HepG2 (cell line): ENCODE measurements around the gene GSDMA. TPM values are rescaled to one million over a fixed set of nuclear protein-coding genes. Genes with fewer than 3 reads are reported as not detected.

ENCODE experiments used
- DDIT3 ChIP-seq: sonication (generic); formaldehyde crosslinking; IDR thresholded peaks from 2 replicates; pipeline ENCODE4 v1.4.0; 2020; ENCODE audit warnings: mild to moderate bottlenecking, missing genetic modification reagents
- FOSL1 ChIP-seq: sonication (generic); formaldehyde crosslinking; IDR thresholded peaks from 2 replicates; pipeline ENCODE4 v1.9.0; 2021; ENCODE audit warnings: missing genetic modification reagents, borderline replicate concordance
- FOXA3 ChIP-seq: IDR thresholded peaks from 2 replicates; pipeline ENCODE4 v1.6.1; 2016; ENCODE audit warnings: missing genetic modification reagents, missing compliant biosample characterization
- HOXA5 ChIP-seq: sonication (generic); formaldehyde crosslinking; IDR thresholded peaks from 2 replicates; pipeline ENCODE4 v1.4.0; 2020; ENCODE audit warnings: missing genetic modification reagents
- IKZF5 ChIP-seq: IDR thresholded peaks from 2 replicates; pipeline ENCODE4 v1.6.1; 2018; ENCODE audit warnings: missing genetic modification reagents, mild to moderate bottlenecking, missing compliant biosample characterization
- ISL2 ChIP-seq: sonication (generic); formaldehyde crosslinking; IDR thresholded peaks from 2 replicates; pipeline ENCODE4 v1.5.0; 2020; ENCODE audit warnings: missing genetic modification reagents
- KDM5B ChIP-seq: sonication (generic); formaldehyde crosslinking; IDR thresholded peaks from 2 replicates; pipeline ENCODE4 v1.4.0; 2020; ENCODE audit warnings: missing genetic modification reagents, mild to moderate bottlenecking, borderline replicate concordance
- KLF16 ChIP-seq, 2 experiments: sonication (generic) in 1 of 2; formaldehyde crosslinking in 1 of 2; IDR thresholded peaks; 2 replicates each; pipeline versions ENCODE4 v1.6.1 to v1.8.0; 2016 to 2023; ENCODE audit warnings: missing genetic modification reagents in 2 of 2, missing compliant biosample characterization in 1 of 2
- MIXL1 ChIP-seq: IDR thresholded peaks from 2 replicates; pipeline ENCODE4 v1.6.1; 2016
- MTF2 ChIP-seq: sonication (generic); formaldehyde crosslinking; IDR thresholded peaks from 2 replicates; pipeline ENCODE4 v1.5.0; 2020; ENCODE audit warnings: missing genetic modification reagents, borderline replicate concordance
- NBN ChIP-seq: fragments of 450-650 bp; conservative IDR thresholded peaks from 2 replicates; pipeline ENCODE4 v1.6.1; 2017
- PRDM15 ChIP-seq: sonication (generic); formaldehyde crosslinking; IDR thresholded peaks from 2 replicates; pipeline ENCODE4 v1.4.0; 2020; ENCODE audit warnings: missing genetic modification reagents
- PREB ChIP-seq: sonication (generic); formaldehyde crosslinking; IDR thresholded peaks from 2 replicates; pipeline ENCODE4 v1.4.0; 2020; ENCODE audit warnings: missing genetic modification reagents
- SETDB1 ChIP-seq: sonication (generic); formaldehyde crosslinking; IDR thresholded peaks from 2 replicates; pipeline ENCODE4 v1.5.1; 2020; ENCODE audit warnings: missing genetic modification reagents, mild to moderate bottlenecking, borderline replicate concordance
- SIX4 ChIP-seq: sonication (generic); formaldehyde crosslinking; IDR thresholded peaks from 2 replicates; pipeline ENCODE4 v1.4.0; 2020; ENCODE audit warnings: missing genetic modification reagents
- SSRP1 ChIP-seq: IDR thresholded peaks from 2 replicates; pipeline ENCODE4 v1.6.1; 2016; ENCODE audit warnings: control low read depth
- U2AF2 ChIP-seq: fragments of 200-400 bp; formaldehyde crosslinking; IDR thresholded peaks from 2 replicates; pipeline ENCODE4 v1.6.1; 2017; ENCODE audit warnings: low read depth, mild to moderate bottlenecking, low read length
- ZBTB21 ChIP-seq: sonication (generic); formaldehyde crosslinking; IDR thresholded peaks from 2 replicates; pipeline ENCODE4 v1.4.0; 2020; ENCODE audit warnings: missing genetic modification reagents
- ZBTB38 ChIP-seq: sonication (generic); formaldehyde crosslinking; IDR thresholded peaks from 2 replicates; pipeline ENCODE4 v1.5.1; 2020; ENCODE audit warnings: mild to moderate bottlenecking, missing genetic modification reagents
- ZFP37 ChIP-seq: sonication (generic); formaldehyde crosslinking; IDR thresholded peaks from 2 replicates; pipeline ENCODE4 v1.4.0; 2020; ENCODE audit warnings: missing genetic modification reagents, borderline replicate concordance
- ZFP90 ChIP-seq: sonication (generic); formaldehyde crosslinking; IDR thresholded peaks from 2 replicates; pipeline ENCODE4 v1.8.0; 2022; ENCODE audit warnings: missing genetic modification reagents, mild to moderate bottlenecking, inconsistent platforms, borderline replicate concordance
- ZNF251 ChIP-seq: sonication (generic); formaldehyde crosslinking; IDR thresholded peaks from 2 replicates; pipeline ENCODE4 v1.9.0; 2021; ENCODE audit warnings: mild to moderate bottlenecking, missing genetic modification reagents
- ZNF350 ChIP-seq: sonication (generic); formaldehyde crosslinking; IDR thresholded peaks from 2 replicates; pipeline ENCODE4 v1.4.0; 2020; ENCODE audit warnings: mild to moderate bottlenecking, low read depth, missing genetic modification reagents, borderline replicate concordance
- ZNF367 ChIP-seq: sonication (generic); formaldehyde crosslinking; IDR thresholded peaks from 2 replicates; pipeline ENCODE4 v1.4.0; 2020; ENCODE audit warnings: missing genetic modification reagents, borderline replicate concordance
- ZNF7 ChIP-seq: IDR thresholded peaks from 2 replicates; pipeline ENCODE4 v1.6.1; 2016; ENCODE audit warnings: missing biosample characterization, missing genetic modification reagents
- ZNF746 ChIP-seq: sonication (generic); formaldehyde crosslinking; IDR thresholded peaks from 2 replicates; pipeline ENCODE4 v1.8.0; 2022; ENCODE audit warnings: mild to moderate bottlenecking, missing genetic modification reagents
- polyA plus RNA-seq, 8 experiments: library from polyadenylated mRNA; depleted of rRNA in 3 of 8; stranded (reverse) in 7 of 8; unstranded in 1 of 8; fragments of >200 nt; fragmentation: Illumina TruSeq in 4 of 8; extraction: Trizol in 4 of 8; gene quantifications; 2 replicates each; pipeline versions ENCODE4 v1.2.1 to v1.2.3, GENCODE V29; 2011 to 2016; ENCODE audit warnings: low read depth in 4 of 8, missing spikeins in 1 of 8, mixed read lengths in 1 of 8; ENCODE audit not compliant: insufficient read depth in 1 of 8
- total RNA-seq, 5 experiments: library from RNA; depleted of rRNA; stranded (reverse); fragments of >200 nt; fragmentation: Illumina TruSeq; extraction: Trizol; gene quantifications; 2 replicates each; pipeline ENCODE4 v1.2.3, GENCODE V29; 2016; ENCODE audit warnings: low read depth in 1 of 5

GSDMA gene
- total and polyA plus RNA-seq, 2 of the 13 experiments (the other 11 are each of a cell fraction or from before 2014, with no cell fraction given): not detected

- TF ChIP-seq SSRP1 (CRISPR knock-in tag) (0 out of 2 replicates have a peak, but pooled peaks have one; percentile 30), U2AF2 (no peak), ZNF251 (no peak), ZNF746 (CRISPR knock-in tag) (peak; percentile 42; the same call in 1 of the 2 replicates), FOXA3 (CRISPR knock-in tag) (no peak), ZNF350 (CRISPR knock-in tag) (peak; percentile 45; the same call in 1 of the 2 replicates), ZBTB21 (CRISPR knock-in tag) (no peak), MIXL1 (CRISPR knock-in tag) (no peak), SIX4 (no peak), NBN (no peak), ZFP37 (CRISPR knock-in tag) (no peak), ZNF367 (CRISPR knock-in tag) (no peak), FOSL1 (CRISPR knock-in tag) (no peak), ISL2 (CRISPR knock-in tag) (no peak), SETDB1 (CRISPR knock-in tag) (no peak), DDIT3 (no peak), KDM5B (peak; percentile 32; the same call in 1 of the 2 replicates), MTF2 (CRISPR knock-in tag) (no peak), PRDM15 (CRISPR knock-in tag) (no peak), KLF16 (CRISPR knock-in tag; IDR thresholded peaks at IDR 0.05) (no peak), ZBTB38 (CRISPR knock-in tag) (peak; percentile 44; the same call in 1 of the 2 replicates), ZFP90 (no peak; the same call in 1 of the 2 replicates), PREB (CRISPR knock-in tag) (no peak), HOXA5 (no peak), IKZF5 (CRISPR knock-in tag) (no peak), ZNF7 (no peak)
Observed at GRCh38 chr17:39951924-39952679, 10.7 kb upstream of the GSDMA start (continued).
